Measurements from ENCODE around the gene MEX3D.
"Not testable (repeated sequence)": the region's sequence is repeated elsewhere in the genome, so short reads cannot be mapped to it uniquely, and the experiment has no call there.

Gene MEX3D

DNA sequence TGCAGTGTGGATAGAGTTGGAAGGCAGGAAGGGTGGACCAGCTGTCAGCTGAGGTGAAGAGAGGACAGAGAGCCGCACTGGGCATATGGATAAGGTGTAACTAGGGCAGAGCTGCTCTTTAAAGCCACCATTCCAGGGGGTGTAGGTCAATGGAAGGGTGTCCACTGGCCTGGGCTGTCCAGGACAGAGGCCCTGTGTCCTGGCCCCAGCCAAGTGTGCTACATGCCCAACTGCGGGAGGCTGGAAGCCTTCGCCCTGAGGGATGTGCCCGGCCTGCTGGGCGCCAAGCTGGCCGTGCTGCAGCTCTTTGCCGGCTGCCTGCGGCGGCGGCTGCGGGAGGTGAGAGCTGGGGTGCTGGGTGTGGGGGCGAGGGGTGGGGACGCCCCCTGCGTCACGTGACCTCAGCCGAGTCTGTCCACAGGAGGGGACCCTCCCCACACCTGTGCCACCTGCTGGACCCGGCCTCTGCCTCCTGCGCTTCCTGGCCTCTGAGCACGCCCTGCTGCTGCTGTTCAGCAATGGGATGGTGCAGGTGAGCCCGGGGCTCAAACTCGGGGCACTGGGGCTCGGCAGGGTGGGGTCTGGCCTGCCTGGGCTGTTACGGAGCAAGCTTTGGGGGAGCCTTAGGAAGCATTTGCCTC is 34.5 kb downstream of the MEX3D start:
- no peak for DNase-seq

DNA sequence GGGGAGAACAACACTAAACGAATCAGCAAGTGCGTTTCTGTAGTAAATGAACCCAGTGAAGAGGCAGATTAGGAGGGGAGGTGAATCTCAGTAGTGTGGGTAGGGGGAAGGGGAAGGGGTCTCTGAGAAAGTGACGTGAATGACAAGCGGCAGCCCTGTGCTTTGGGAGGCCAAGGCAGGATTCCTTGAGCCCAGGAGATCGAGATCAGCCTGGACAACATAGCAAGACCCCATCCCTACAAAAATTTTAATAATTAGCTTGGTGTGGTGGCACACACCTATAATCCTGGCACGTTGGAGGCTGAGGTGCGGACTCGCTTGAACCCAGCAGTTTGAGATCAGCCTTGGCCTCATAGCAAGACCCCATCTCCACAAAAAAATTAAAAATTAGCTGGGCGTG is 36.1 kb downstream of the MEX3D start:
- no peak for DNase-seq

DNA sequence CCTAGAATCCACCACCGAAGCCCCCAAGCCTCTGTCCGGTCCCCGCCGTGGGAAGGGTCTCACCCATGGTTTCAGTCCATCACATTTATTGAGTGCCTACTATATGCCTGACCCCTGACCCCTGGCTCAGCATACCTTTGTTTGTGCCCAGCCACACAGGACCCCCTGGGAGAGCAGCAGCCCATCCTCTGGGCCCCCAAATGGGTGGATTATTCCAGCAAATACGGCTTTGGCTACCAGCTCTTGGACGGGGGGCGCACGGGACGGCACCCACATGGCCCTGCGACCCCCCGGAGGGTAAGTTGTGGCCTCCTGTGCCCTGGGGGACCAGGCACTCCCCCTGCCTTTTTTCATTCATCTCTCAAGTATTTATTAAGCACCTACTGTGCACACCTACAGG is 36.5 kb downstream of the MEX3D start:
- no peak for DNase-seq

DNA sequence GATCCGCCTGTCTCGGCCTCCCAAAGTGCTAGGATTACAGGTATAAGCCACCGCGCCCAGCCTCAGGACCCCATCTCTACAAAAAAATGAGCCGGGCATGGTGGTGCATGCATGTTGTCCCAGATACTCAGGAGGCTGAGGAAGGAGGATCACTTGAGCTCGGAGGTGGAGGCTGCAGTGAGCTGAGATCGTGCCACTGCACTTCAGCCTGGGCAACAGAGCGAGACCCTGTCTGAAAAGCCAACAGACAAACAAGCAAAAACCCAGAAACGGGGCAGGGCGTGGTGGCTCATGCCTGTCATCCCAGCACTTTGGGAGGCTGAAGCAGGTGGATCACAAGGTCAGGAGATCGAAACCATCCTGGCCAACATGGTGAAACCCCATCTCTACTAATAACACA is 37.3 kb downstream of the MEX3D start:
- not testable (repeated sequence) for DNase-seq

DNA sequence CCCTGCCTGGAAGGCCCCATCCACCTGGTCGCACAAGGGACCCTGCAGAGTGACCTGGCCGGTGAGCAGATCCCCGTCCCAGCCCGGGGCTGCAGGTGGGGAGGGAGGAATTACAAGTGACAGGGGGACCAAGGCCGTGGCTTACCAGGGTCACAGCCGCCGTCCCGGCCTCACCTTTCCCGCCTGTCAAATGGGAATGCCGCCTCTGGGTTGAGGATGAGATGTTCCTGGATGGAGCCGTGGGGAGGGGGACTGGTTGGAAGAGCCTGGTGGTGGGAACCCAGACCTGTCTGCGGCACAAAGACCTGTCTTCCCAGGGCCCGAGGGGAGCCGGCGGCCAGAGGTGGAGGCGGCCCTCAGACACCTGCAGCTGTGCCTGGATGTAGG is 38.7 kb downstream of the MEX3D start:
- no peak for DNase-seq

DNA sequence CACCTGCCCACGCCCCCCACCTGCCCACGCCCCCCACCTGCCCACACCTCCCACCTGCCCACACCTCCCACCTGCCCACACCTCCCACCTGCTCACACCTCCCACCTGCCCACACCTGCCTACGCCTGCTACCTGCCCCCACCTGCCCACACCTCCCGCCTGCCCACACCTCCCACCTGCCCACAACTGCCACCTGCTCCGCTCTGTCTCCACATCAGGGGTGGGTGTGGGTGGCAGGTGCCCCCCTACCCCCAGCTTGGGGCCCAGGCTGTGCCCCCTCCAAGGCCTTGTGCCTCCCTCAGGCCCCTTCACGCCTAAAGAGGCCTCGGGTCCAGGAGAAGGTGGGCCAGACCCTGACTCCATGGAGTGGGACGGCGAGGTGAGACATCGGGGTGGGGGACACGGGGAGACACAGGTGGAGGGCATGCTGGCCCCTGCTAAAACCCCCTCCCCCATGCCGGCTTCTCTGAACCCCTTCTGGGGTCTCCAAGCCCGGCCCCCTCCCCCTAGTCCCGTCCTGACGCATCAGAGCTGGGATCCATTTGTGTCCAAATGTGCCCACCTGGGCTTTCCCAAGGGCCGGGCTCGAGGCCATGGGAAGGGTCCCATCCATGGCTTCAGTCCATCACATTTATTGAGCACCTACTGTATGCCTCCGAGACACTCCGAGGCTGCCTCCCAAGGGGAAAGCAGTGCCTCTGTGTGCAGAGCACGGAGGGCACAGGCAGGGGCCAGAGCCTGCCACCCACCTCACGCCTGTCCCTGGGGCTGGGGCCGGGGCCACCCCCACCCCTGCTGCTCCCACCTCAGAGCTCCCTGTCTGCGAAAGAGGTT is 39.3 kb downstream of the MEX3D start:
- DNase-seq = no peak

DNA sequence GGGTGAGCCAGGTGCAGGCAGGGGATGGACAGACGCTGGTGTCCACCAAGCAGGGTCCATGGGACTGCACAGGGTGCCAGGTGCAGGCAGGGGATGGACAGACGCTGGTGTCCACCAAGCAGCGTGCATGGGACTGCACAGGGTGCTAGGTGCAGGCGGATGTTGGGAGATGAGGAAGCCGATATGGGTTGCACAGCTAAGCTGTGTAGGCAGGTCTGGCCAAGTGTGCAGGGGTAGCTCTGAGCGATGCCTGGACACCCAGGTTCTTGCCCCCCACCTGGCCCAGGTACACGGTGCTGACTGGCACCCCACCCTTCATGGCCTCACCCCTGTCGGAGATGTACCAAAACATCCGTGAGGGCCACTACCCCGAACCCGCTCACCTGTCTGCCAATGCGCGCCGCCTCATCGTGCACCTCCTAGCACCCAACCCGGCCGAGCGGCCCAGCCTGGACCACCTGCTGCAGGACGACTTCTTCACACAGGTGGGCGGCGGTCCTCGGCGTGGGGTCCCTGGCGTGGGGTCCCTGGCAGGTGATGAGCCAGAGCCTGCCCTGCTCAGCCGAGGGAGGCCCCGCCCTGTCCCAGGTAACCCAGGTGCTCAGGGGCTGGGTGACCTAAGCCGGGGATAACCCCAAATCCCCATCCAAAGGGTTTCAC is 40.3 kb downstream of the MEX3D start:
- DNase-seq = no peak

DNA sequence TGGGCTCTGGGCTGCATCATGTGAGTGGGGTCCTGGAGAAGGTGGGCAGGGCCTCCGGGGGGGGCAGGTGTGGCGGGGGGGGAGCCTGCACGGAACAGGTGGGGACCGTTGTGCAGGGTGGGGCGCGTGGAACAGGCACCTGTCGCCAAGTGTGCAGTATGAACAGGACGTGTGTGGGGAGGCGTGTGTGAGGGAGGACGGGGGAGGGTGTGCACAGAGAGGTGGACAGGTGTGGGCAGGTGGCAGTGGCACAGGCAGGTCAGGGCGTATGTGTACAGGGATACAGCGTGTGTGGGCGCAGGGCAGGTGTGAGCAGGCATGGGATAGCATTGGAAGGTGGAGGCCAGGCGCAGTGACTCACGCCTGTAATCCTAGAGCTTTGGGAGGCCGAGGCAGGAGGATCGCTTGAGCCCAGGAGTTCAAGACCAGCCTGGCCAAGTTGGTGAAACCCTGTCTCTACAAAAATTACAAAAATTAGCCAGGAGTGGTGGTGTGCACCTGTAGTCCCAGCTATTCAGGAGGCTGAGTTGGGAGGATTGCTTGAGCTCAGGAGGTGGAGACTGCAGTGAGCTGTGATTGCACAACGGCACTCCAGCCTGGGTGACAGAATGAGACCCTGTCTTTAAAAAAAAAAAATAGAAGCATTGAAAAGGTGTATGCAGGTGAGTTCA is 41.0 kb downstream of the MEX3D start:
- no peak for DNase-seq

DNA sequence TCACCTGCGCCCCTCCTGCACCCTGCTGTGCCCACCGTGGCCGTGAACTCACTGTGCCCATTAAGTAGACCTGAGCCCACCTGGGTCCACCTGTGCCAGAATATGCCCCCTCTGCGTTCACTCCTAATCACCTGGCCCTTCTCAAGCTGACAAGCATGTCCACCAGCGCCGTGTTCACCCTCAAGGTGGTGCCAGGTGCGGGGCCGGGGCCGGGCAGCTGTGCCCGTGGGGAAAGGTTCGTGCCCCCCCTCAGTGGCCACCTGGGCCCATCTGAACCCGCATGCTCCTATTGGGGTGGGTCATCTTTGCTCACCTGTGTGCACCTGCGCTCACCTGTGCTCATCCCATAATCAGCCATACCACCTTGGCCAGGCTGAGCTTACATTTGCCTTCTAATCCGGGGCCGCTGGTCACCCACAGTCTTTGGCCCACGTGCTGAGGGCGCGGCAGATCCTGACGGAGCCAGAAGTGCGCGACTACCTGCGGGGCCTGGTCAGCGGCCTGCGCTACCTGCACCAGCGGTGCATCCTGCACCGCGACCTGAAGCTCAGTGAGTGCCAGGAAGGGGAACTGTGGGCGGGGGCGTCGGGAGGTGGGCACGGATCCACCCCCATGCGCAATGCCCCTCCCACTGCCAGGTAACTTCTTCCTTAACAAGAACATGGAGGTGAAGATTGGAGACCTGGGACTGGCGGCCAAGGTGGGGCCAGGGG is 41.9 kb downstream of the MEX3D start:
- no peak for DNase-seq

DNA sequence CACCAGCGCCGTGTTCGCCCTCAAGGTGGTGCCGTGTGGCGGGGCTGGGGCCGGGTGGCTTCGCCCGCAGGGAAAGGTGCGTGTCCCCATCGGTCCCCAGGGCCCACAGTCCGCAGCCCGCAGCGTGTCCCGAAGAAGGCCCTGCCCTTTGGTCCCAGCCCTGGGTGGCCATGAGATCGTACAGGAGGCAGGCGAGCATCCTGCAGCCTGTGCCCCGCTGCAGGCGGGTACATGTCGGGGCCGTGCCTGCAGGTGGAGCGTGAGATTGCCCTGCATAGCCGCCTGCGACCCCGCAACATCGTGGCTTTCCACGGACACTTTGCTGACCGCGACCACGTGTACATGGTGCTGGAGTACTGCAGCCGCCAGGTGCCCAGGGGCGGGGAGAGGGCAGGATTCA is 42.8 kb downstream of the MEX3D start:
- DNase-seq = no peak

DNA sequence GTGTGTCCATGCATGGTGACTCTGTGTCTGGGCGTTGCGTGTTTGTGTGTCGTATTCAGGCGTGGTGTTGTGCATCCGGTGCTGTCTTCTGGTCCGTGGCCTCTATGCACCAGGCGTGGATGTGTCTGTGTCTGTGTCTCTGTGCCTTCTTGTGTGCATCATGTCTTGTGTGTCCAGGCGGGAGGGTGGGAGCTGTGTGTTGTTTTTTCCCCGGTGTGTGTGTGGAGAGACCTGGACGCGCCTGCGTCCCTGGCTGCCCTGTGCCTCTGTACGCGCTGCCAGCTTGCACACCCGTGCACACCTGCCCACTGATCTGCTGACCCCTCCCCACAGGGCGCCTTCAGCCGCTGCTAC is 43.2 kb downstream of the MEX3D start:
- DNase-seq = no peak

DNA sequence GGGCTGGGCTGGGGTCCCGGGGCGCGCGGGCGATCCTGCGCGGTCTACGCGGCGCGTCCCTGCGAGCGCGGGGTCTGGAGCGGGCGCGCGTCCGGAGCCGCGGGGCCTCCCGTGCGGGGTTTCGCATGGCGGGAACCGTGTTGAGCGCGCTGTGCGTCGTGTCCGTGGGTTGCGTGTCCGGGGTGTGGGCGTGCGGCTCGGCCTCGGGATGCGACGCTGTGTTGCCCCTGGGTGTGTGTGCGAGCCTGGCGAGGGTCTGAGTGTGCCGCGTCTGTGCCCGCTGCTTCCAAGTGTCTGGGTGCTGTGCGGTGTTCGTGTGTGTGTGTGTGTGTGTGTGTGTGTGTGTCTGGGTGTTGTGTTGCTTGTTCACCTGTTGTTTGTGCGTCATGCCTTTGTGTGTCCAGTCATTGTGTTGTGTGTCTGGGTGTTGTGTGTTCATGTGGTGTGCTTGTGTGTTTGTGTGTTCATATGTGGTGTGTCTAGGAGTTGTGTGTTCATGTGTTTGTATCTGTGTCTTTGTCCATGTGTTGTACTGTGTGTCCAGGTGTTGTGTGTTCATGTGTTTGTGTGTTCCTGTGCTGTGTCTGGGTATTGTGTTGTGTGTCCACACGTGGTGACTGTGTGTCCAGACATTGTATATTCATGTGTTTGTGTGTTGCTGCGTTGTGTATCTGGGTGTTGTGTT is 43.7 kb downstream of the MEX3D start:
- DNase-seq = no peak

DNA sequence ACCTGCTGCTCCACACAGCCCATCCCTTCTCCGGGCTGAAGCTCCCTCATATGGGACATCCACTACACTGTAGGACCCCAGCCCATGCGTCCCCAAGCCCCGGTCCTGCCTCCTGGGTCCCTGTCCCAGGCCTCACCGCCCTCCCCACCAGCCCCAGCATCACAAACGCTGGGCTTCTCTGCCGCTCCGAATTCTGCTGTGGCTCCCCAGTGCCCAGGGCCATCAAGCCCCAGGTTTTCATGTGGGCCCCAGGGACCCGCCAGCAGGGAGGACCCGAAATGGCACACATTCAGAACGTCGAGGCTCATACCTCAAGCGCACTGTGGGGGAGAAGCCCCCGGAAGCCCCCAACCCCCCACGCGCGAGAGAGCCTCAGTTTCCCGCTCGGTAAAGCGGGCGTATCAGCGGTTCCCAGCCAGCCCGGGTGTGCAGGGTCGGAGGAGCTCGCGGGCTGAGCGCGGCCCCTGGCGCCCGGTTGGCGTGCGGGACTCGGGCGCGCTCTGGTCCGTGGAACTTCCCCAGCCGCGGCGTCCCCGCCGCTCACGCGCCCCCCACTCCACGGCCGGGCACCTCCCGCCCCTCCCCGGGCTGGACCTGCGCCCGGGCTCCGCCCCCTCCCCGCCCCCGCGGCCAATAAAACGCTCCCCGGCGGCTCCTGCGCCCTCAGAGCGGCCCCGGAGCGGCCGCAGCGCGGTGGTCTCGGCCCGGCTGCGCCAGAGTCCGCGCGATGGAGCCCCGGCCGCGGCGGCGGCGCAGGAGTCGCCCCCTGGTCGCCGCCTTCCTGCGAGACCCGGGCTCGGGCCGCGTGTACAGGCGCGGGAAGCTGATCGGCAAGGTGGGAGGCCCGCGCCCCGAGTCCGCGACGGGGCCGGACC is 44.5 kb downstream of the MEX3D start, which contains the start of gene PLK5:
Gene PLK5, plus strand, starts transcription at position 666 of the 875 bp plus-strand sequence. CDS start 2,920 bp downstream, outside the sequence.
- no peak for DNase-seq

DNA sequence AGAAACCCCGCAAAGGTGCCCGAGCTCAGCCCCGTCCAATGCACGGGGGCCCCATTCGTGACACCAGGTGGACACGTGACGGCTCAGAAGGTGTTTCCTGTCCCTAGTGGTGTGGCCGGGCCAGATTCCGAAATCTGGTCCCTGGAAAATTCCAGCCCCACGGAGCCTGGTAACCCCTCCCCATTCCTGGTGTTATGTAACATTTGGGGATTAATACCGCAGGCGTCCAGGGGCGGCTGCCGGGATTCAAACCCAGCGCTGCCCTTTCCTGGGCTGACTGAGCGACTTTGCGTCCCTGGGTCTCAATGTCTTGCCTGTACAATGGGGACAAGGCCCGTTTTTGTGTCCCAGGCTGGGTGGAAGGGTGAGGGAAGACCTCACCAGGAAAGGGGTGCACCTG is 45.3 kb downstream of the MEX3D start:
- DNase-seq = no peak

DNA sequence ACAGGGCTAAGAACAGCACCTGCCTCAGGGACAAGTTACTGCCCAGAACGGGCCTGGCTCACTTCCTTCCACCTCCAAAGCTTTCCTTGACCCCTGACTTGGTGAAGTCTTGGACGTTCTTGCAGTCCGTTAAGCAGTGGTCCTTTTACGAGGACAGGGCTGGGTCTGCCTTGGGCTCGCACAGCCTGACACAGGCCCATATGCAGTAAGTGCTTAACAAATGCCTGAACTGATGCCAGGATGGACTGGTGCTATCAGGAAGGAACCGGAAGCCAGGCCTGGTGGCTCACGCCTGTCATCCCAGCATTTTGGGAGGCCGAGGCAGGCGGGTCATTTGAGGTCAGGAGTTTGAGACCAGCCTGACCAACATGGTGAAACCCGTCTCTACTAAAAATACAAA is 46.1 kb downstream of the MEX3D start:
- DNase-seq = no peak

DNA sequence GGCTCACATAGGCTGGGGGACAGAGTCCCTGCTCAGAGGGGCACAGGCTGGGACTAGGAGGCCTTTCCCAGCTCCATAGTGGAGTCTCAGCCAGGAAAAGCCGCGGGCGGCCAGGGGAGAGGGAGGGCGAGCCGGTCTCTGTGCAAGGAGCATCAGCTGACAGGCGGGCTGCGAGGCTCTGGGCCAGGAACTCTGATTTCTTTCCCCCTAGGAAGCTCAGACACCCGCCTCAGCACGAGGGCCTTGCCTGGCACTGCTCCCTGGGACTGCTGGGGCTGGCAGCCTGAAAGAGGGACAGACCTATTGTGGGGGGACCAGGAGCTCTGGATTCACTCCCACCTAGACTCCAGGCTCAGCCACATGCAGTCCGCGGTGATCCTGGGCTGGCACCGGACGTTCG is 46.5 kb downstream of the MEX3D start:
- no peak for DNase-seq

DNA sequence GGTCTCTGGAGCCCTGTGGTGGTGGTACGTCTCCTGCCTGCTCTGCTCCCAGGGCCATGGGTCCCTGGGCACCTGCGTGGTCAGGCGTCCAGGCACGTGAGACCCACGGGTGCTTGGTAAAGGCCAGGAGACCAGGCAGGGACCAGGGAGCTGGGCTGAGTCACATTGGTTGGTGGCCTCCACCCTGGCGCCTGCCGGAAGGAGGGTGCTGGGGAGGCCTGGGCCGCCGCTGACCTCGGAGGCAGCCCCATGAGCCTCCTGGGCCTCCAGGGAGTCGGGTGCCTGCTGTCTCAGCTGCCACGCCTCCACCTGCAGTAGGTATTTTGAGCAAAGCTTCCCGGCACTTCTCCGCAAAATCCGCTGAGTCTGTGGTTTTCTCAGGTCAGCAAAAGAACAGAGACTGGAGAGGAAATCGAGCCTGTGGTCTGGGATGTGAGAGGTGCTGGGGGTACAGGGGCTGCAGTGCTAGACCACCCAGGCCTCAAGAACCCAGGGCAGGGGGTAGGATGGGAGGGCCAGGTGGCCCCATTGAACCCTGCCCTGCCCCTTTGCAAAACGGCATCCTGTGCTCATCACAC is 47.8 kb downstream of the MEX3D start:
- DNase-seq = no peak

DNA sequence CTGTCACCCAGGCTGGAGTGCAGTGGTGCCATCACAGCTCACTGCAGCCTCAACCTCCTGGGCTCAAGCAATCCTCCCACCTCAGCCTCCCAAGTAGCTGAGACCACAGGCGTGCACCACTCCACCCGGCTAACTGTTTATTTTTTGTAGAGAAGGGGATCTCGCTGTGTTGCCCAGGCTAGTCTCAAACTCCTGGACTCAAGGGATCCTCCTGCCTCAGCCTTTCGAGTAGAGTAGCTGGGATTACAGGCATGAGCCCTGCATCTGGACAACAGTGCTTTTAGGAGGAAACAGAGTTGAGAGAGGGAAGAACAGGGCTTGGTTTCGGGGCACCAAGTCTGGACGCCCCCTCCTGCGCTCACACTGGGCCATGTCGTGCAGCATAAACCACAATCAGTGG is 48.3 kb downstream of the MEX3D start:
- DNase-seq = not testable (repeated sequence)

DNA sequence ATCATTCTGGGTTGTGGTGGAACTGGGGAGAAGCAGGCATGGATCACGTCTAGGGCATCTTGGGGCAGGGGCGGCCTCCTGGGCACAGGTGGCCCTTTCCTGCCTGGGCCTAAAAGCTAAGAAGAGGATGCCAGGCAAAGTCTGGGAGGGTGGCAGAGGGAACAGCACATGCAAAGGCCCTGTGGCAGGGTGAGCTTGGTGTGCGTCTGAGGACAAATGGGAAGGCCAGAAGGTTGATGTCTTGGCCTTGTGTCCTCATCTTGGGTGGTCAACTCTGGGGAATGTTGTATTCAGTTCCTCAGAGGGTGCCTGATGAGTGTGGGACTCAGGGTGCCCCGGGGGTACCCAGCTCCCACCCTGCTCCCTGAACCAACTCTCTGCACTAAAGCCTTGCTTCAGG is 49.7 kb downstream of the MEX3D start:
- no peak for DNase-seq

DNA sequence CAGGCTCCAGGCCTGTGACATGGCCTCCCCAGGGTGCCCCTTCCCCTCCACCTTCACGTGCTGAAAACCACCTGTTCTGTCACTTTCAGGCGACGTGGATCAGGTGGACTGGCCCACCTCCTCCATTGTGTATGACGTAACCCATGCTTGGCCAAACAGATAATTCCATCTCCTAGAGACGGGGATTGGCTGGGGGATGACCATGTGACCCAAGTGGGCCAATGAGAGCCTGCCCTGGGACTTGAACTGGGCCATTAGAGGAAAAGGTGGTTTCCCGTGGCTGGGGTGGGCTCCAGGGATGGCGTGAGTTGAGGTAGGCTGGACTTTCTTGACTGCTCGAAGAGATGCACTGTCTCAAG is 51.8 kb downstream of the MEX3D start:
- DNase-seq = peak in 1 of 2 experiments; percentile 19
